GM12864 (cell line): ENCODE measurements around the gene NGFR.

Experiments
- DNase-seq: peaks from one replicate; pipeline ENCODE4 v3.0.0-alpha.2; 2011; ENCODE audit warnings: low read depth
- H3K4me3 ChIP-seq: 2 replicates; pipeline ENCODE4 v1.5.1; 2011; ENCODE audit warnings: mild to moderate bottlenecking, low read depth, low read length, control low read depth
- CTCF ChIP-seq: IDR thresholded peaks from 2 replicates; pipeline ENCODE4 v1.5.1; 2011; ENCODE audit warnings: low read depth, mild to moderate bottlenecking, moderate library complexity, low read length, control low read depth, inconsistent platforms; ENCODE audit errors: missing control alignments

Gene NGFR

GRCh38 chr17:49525831-49526741 lies 31.0 kb downstream of the NGFR start:
- DNase-seq = no peak
- no peak overlapping the region for H3K4me3 ChIP-seq
- no peak for TF ChIP-seq CTCF

GRCh38 chr17:49527927-49528651 lies 33.0 kb downstream of the NGFR start:
- no peak for TF ChIP-seq CTCF
- no peak for DNase-seq
- no peak overlapping the region for H3K4me3 ChIP-seq

DNA sequence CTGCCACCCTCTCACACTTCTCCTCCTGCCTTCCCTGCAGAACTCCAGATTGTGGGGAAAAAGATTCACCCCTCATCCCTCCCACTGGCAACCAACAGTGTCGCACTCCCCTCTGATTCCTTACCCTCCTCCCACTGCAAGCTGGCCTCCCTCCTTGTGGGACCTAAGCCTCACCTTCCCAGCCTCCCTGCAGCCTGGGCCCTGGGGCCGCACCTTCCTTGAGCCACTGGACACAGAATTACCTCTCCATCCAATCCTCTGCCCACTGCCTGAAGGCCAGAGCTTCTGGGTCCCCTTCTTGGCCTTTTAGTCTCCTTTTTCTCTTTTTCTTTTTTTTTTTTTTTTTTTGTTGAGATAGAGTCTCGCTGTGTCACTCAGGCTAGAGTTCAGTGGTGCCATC lies 33.9 kb downstream of the NGFR start:
- no peak for DNase-seq
- H3K4me3 ChIP-seq = no peak overlapping the region
- TF ChIP-seq CTCF = no peak

- DNase-seq = no peak
- no peak for TF ChIP-seq CTCF
- H3K4me3 ChIP-seq = no peak overlapping the region
Measured at GRCh38 chr17:49530118-49530517, 35.0 kb downstream of the NGFR start.

- no peak for DNase-seq
- no peak overlapping the region for H3K4me3 ChIP-seq
- TF ChIP-seq CTCF = no peak
Measured at GRCh38 chr17:49543860-49544259, 48.8 kb downstream of the NGFR start.

DNA sequence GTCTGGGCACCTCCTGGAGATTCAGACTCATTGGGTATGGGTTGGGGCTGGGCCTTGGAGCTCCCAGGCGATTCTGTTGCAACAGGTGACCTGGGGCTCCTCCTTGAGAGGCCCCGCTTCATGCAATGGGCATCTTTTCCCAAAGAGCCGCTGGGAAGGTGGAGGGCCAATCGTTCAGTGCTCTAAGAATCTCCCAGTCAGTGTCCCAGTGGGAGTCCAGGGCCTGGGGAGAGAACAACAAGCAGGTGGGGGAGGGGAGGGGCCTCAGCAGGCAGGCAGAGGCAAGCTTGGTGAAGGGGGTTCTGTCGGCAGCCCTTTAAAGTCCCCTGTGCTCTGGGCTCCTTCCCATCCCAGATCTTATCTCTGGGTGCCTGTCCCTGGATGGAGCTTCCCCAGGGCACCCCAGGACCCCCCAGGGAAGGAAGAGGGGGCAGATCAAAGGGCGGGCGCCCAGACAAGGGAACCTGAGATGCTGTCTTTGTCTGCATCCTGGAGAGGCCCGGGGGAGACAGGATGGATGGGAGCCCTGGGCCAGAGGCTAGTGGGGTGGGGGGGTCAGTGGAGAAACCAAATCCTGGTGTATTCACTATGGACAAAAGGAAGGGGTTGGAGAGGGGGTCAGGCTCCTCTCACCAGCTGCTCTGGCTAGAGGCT lies 50.0 kb downstream of the NGFR start:
- no peak for DNase-seq
- no peak for TF ChIP-seq CTCF
- H3K4me3 ChIP-seq = no peak overlapping the region
